Keratinocyte (primary cell): ENCODE results near the gene IGSF9.

Experiments
- EZH2 ChIP-seq: IDR thresholded peaks from one replicate; pipeline ENCODE4 v1.6.1; 2012; ENCODE audit warnings: inconsistent platforms, mild to moderate bottlenecking, low read length, moderate library complexity
- TF ChIP-seq, protein P1 (sequence below), 3 experiments: IDR thresholded peaks in 1 of 3; conservative IDR thresholded peaks in 1 of 3; optimal IDR thresholded peaks in 1 of 3; 2 replicates in 2 of 3; 3 replicates in 1 of 3; pipeline versions ENCODE3 to v1.5.1; 2011; ENCODE audit warnings: low read length in 3 of 3, mild to moderate bottlenecking in 3 of 3, moderate library complexity in 2 of 3, control low read depth in 1 of 3, inconsistent platforms in 1 of 3; ENCODE audit not compliant: insufficient read depth in 2 of 3; ENCODE audit errors: extremely low read depth in 1 of 3

DNA sequence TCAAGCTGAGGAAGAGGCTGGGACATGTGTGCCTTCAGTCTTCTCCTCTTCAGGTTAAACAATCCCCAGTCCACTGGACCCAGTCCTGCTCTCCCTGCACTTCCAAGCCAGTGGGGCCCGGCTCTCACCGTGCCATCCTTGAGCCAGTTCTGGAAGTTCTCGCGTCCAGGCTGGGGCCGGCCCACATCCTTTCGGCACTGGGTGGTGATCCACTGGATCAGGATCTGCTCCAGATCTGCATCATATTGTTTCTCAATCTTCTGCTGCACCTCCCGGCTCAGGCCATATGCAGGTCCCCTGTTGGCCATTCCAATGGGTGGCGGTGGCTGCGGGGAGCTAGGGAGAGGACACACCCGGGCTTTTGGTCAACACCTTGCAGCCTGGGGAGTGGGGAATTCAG lies 25.2 kb downstream of the IGSF9 start:
- TF ChIP-seq, protein P1, sequence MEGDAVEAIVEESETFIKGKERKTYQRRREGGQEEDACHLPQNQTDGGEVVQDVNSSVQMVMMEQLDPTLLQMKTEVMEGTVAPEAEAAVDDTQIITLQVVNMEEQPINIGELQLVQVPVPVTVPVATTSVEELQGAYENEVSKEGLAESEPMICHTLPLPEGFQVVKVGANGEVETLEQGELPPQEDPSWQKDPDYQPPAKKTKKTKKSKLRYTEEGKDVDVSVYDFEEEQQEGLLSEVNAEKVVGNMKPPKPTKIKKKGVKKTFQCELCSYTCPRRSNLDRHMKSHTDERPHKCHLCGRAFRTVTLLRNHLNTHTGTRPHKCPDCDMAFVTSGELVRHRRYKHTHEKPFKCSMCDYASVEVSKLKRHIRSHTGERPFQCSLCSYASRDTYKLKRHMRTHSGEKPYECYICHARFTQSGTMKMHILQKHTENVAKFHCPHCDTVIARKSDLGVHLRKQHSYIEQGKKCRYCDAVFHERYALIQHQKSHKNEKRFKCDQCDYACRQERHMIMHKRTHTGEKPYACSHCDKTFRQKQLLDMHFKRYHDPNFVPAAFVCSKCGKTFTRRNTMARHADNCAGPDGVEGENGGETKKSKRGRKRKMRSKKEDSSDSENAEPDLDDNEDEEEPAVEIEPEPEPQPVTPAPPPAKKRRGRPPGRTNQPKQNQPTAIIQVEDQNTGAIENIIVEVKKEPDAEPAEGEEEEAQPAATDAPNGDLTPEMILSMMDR (optimal IDR thresholded peaks at IDR 0.05 in 1 of 3, IDR thresholded peaks at IDR 0.05 in 1 of 3, conservative IDR thresholded peaks at IDR 0.05 in 1 of 3; ENCODE audit: extremely low read depth in 1 of 3, insufficient read depth in 2 of 3, low read length in 3 of 3) = no peak
- TF ChIP-seq EZH2 = no peak
